ENCODE data around the gene SACS. TPM values are rescaled to one million over a fixed set of nuclear protein-coding genes. Genes with fewer than 3 reads are reported as not detected.

Gene SACS
- total RNA-seq, 1 donor from 2014 or later, result 56.0 TPM

- no peak for TF ChIP-seq CTCF (IDR thresholded peaks at IDR 0.05; ENCODE audit: insufficient read depth, low read length, poor library complexity, severe bottlenecking)
- Histone ChIP-seq H3K27me3 (ENCODE audit: control insufficient read depth, insufficient read depth, low read length) (no peaks in the 10 kb centered on the region), H3K4me3 (ENCODE audit: low read depth, low read length) (no peak overlapping the region), H3K36me3 (ENCODE audit: control insufficient read depth, insufficient read depth, low read length) (no peaks in the 10 kb centered on the region)
- no peak for DNase-seq (ENCODE audit: low read depth)
These were observed 34.2 kb downstream of the SACS start for GRCh38 chr13:23399347-23399746.

GRCh38 chr13:23394821-23395220 lies 38.7 kb downstream of the SACS start:
- no peaks in the 10 kb centered on the region for H3K36me3 ChIP-seq (ENCODE audit: control insufficient read depth, insufficient read depth, low read length)
- H3K4me3 ChIP-seq (ENCODE audit: low read depth, low read length), result no peak overlapping the region
- no peak for DNase-seq (ENCODE audit: low read depth)
- no peaks in the 10 kb centered on the region for H3K27me3 ChIP-seq (ENCODE audit: control insufficient read depth, insufficient read depth, low read length)
- TF ChIP-seq CTCF (IDR thresholded peaks at IDR 0.05; ENCODE audit: insufficient read depth, low read length, poor library complexity, severe bottlenecking), result no peak

GRCh38 chr13:23392925-23393645 lies 40.4 kb downstream of the SACS start:
- no peak for DNase-seq (ENCODE audit: low read depth)
- no peak for TF ChIP-seq CTCF (IDR thresholded peaks at IDR 0.05; ENCODE audit: insufficient read depth, low read length, poor library complexity, severe bottlenecking)
- Histone ChIP-seq H3K4me3 (ENCODE audit: low read depth, low read length) (no peak overlapping the region), H3K27me3 (ENCODE audit: control insufficient read depth, insufficient read depth, low read length) (no peaks in the 10 kb centered on the region), H3K36me3 (ENCODE audit: control insufficient read depth, insufficient read depth, low read length) (no peaks in the 10 kb centered on the region)

- TF ChIP-seq CTCF (IDR thresholded peaks at IDR 0.05; ENCODE audit: insufficient read depth, low read length, poor library complexity, severe bottlenecking), result no peak
- no peaks in the 10 kb centered on the region for H3K27me3 ChIP-seq (ENCODE audit: control insufficient read depth, insufficient read depth, low read length)
- H3K36me3 ChIP-seq (ENCODE audit: control insufficient read depth, insufficient read depth, low read length), result no peaks in the 10 kb centered on the region
- no peak for DNase-seq (ENCODE audit: low read depth)
- H3K4me3 ChIP-seq (ENCODE audit: low read depth, low read length), result no peak overlapping the region
These were observed 41.2 kb downstream of the SACS start for GRCh38 chr13:23392313-23392712.

GRCh38 chr13:23391752-23392151 lies 41.8 kb downstream of the SACS start:
- no peak for DNase-seq (ENCODE audit: low read depth)
- TF ChIP-seq CTCF (IDR thresholded peaks at IDR 0.05; ENCODE audit: insufficient read depth, low read length, poor library complexity, severe bottlenecking), result no peak

GRCh38 chr13:23386533-23386932 lies 47.0 kb downstream of the SACS start:
- Histone ChIP-seq H3K27me3 (ENCODE audit: control insufficient read depth, insufficient read depth, low read length) (no peaks in the 10 kb centered on the region), H3K36me3 (ENCODE audit: control insufficient read depth, insufficient read depth, low read length) (no peaks in the 10 kb centered on the region), H3K4me3 (ENCODE audit: low read depth, low read length) (no peak overlapping the region)
- no peak for DNase-seq (ENCODE audit: low read depth)
- TF ChIP-seq CTCF (IDR thresholded peaks at IDR 0.05; ENCODE audit: insufficient read depth, low read length, poor library complexity, severe bottlenecking), result no peak

More at GRCh38 chr13:23391752-23392151, 41.8 kb downstream of the SACS start:
- no peak overlapping the region for H3K4me3 ChIP-seq (ENCODE audit: low read depth, low read length)
- no peaks in the 10 kb centered on the region for H3K27me3 ChIP-seq (ENCODE audit: control insufficient read depth, insufficient read depth, low read length)
- H3K36me3 ChIP-seq (ENCODE audit: control insufficient read depth, insufficient read depth, low read length), result no peaks in the 10 kb centered on the region
